Choroid plexus epithelial cell (primary cell): Measurements from ENCODE around the gene DRC7.

Source experiments
- DNase-seq: peaks from one replicate; pipeline ENCODE4 v3.0.0-alpha.2; 2010; ENCODE audit warnings: low read depth
- H3K4me3 ChIP-seq: 2 replicates; pipeline ENCODE4 v1.5.1; 2011; ENCODE audit warnings: low read depth, mild to moderate bottlenecking, control low read depth, low read length, moderate library complexity
- TF ChIP-seq, protein P1 (sequence below): conservative IDR thresholded peaks from 2 replicates; pipeline ENCODE4 v1.5.1; 2011; ENCODE audit warnings: low read depth, mild to moderate bottlenecking, control low read depth, inconsistent platforms, low read length, moderate library complexity

The DRC7 gene

DNA sequence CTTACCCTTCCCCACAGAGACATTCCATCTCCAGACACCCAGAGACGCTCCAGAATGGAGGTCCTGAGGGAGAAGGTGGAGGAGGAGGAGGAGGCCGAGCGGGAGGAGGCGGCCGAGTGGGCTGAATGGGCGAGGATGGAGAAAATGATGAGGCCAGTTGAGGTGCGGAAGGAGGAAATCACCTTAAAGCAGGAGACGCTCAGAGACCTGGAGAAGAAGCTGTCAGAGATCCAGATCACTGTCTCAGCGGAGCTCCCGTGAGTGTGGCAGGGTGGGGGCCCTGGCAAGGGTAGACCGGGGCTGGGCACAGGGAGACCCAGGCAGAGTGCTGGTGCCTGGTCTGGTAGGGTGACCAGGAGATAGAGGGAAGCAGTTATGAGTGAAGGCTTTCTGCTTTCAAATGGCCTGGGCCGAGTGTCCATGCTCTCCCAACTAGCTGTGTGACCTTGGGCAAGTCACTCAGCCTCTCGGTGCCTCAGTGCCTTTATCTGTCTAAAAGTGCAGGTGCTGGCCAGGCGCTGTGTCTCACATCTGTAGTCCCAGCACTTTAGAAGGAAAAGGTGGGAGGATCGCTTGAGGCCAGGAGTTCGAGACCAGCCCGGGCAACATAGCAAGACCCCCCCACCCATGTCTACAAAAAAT, 3.4 kb downstream of the DRC7 start:
- TF ChIP-seq, protein P1, sequence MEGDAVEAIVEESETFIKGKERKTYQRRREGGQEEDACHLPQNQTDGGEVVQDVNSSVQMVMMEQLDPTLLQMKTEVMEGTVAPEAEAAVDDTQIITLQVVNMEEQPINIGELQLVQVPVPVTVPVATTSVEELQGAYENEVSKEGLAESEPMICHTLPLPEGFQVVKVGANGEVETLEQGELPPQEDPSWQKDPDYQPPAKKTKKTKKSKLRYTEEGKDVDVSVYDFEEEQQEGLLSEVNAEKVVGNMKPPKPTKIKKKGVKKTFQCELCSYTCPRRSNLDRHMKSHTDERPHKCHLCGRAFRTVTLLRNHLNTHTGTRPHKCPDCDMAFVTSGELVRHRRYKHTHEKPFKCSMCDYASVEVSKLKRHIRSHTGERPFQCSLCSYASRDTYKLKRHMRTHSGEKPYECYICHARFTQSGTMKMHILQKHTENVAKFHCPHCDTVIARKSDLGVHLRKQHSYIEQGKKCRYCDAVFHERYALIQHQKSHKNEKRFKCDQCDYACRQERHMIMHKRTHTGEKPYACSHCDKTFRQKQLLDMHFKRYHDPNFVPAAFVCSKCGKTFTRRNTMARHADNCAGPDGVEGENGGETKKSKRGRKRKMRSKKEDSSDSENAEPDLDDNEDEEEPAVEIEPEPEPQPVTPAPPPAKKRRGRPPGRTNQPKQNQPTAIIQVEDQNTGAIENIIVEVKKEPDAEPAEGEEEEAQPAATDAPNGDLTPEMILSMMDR: no peak
- no peak overlapping the region for H3K4me3 ChIP-seq
- no peak for DNase-seq

- DNase-seq: no peak
- TF ChIP-seq, protein P1: no peak
- no peak overlapping the region for H3K4me3 ChIP-seq
Observed at GRCh38 chr16:57698812-57699405, 4.3 kb downstream of the DRC7 start.

- no peak overlapping the region for H3K4me3 ChIP-seq
- no peak for DNase-seq
- TF ChIP-seq, protein P1: no peak
Observed at GRCh38 chr16:57699481-57699880, 4.9 kb downstream of the DRC7 start.

DNA sequence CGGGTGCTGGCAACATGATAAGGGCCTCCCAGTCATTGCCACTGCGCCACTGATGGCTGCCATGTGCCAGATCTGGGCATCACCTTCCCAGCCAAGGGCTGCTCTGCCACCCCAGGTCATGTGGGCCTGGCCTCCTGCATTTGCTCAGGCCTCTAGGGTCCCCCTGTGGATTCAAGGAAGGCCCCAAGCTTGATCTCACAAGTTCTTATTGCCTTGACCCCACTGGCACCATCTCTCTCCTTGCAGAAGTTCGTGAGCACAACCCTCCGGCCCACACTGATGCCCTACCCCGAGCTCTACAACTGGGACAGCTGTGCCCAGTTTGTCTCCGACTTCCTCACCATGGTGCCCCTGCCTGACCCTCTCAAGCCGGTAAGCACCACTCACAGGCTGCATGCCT, 5.3 kb downstream of the DRC7 start:
- TF ChIP-seq, protein P1: no peak
- DNase-seq: no peak
- no peak overlapping the region for H3K4me3 ChIP-seq

GRCh38 chr16:57700781-57701551, 6.4 kb downstream of the DRC7 start:
- TF ChIP-seq, protein P1: no peak
- DNase-seq: peak; percentile 9
- no peak overlapping the region for H3K4me3 ChIP-seq

GRCh38 chr16:57701759-57702371, 7.3 kb downstream of the DRC7 start:
- H3K4me3 ChIP-seq: no peak overlapping the region
- TF ChIP-seq, protein P1: no peak
- DNase-seq: no peak
